HEK293T (cell line): Measurements from ENCODE around the gene PLCG1.

ENCODE experiments used
- BHLHE40 ChIP-seq: fragments of 450-650 bp; IDR thresholded peaks from 2 replicates; pipeline ENCODE4 v1.6.1; 2016; ENCODE audit warnings: mild to moderate bottlenecking, moderate library complexity, borderline replicate concordance
- ELF4 ChIP-seq: fragments of 450-650 bp; IDR thresholded peaks from 2 replicates; pipeline ENCODE4 v1.6.1; 2017; ENCODE audit warnings: antibody characterized with exemption
- FOXK2 ChIP-seq: fragments of 450-650 bp; IDR thresholded peaks from 2 replicates; pipeline ENCODE4 v1.6.1; 2016; ENCODE audit warnings: mild to moderate bottlenecking
- FOXM1 ChIP-seq: fragments of 450-650 bp; IDR thresholded peaks from 2 replicates; pipeline ENCODE4 v1.6.1; 2017; ENCODE audit warnings: mild to moderate bottlenecking, borderline replicate concordance
- HDGF ChIP-seq: fragments of 450-650 bp; IDR thresholded peaks from 2 replicates; pipeline ENCODE4 v1.6.1; 2017; ENCODE audit warnings: antibody characterized with exemption, borderline replicate concordance
- L3MBTL2 ChIP-seq: fragments of 450-650 bp; conservative IDR thresholded peaks from 2 replicates; pipeline ENCODE4 v1.6.1; 2016; ENCODE audit warnings: mild to moderate bottlenecking
- SP1 ChIP-seq: fragments of 450-650 bp; IDR thresholded peaks from 2 replicates; pipeline ENCODE4 v1.6.1; 2017
- SUZ12 ChIP-seq: fragments of 450-650 bp; IDR thresholded peaks from 2 replicates; pipeline ENCODE4 v1.6.1; 2016; ENCODE audit warnings: mild to moderate bottlenecking
- TARDBP ChIP-seq: fragments of 450-650 bp; IDR thresholded peaks from 2 replicates; pipeline ENCODE4 v1.6.1; 2016

DNA sequence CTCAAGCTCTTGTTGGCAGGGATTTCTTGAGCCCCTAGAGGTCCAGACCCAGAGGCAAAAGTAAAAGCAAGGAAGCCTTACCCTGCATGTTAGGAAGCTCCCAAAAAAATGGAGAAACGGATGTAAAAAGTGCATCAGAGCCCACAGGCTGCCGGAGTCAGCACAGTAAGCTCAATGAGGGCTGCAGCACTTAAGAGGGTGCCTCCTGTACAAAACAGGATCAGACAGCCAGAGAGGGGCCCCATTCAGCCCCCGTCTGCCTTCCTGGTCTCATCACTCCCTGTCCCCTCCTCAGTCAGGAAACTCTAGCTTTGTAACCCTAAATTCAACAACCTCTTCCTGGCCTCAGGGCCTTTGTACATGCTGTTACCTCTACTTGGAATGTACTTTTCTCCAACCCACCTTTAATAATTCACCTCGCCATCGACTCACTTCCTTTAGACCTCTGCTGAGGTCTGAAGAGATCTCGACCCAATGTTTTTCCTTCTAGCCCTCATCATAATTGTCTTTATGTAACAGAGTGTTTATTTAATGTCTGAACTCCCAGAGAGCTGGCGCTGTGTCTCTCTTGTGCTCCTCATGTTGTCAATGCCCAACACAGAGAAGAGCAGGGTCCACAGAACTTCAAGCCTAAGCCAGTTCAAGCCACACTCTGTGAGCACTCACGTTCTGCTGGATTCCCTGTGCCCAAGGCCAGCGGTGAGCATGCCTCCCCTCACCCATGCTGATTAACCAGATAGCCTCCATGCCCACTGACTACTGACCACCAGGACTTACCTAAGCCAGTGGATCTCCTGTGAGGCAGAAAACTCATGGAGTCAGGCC lies 2.8 kb upstream of the PLCG1 start:
- TF ChIP-seq FOXK2 (no peak), BHLHE40 (no peak), FOXM1 (no peak), TARDBP (no peak), L3MBTL2 (no peak), SP1 (no peak), HDGF (no peak), SUZ12 (no peak), ELF4 (no peak)
